H1 (cell line): Measurements from ENCODE around the gene PHYHD1. TPM values are rescaled to one million over a fixed set of nuclear protein-coding genes. Genes with fewer than 3 reads are reported as not detected.

Experiments
- polyA plus RNA-seq, 7 experiments: library from polyadenylated mRNA; depleted of rRNA in 3 of 7; stranded (reverse) in 5 of 7; unstranded in 2 of 7; fragments of >200 nt in 5 of 7; fragments of 200-250 nt in 2 of 7; gene quantifications; 1 replicate in 5 of 7; 2 replicates in 1 of 7; 4 replicates in 1 of 7; pipeline versions ENCODE4 v1.2.1 to v1.2.3, GENCODE V29; 2011 to 2013; ENCODE audit warnings: missing spikeins in 2 of 7, mixed read lengths in 2 of 7
- total RNA-seq: library from RNA; stranded (reverse); fragmentation: NEBNext Ultra II Directional; extraction: Animal tissue kit (Norgen Biotek cat#: 25700); gene quantifications from 2 replicates; pipeline ENCODE4 v1.2.1, GENCODE V29; 2021
- TF ChIP-seq, protein P1 (sequence below): IDR thresholded peaks from 2 replicates; pipeline ENCODE4 v1.6.1; 2011; ENCODE audit warnings: low read depth, mild to moderate bottlenecking, low read length; ENCODE audit not compliant: insufficient read depth

Gene PHYHD1
- total and polyA plus RNA-seq, 2 of the 8 experiments (the other 6 are each of a cell fraction or from before 2014, with no cell fraction given): 14.1 to 25.6 TPM

DNA sequence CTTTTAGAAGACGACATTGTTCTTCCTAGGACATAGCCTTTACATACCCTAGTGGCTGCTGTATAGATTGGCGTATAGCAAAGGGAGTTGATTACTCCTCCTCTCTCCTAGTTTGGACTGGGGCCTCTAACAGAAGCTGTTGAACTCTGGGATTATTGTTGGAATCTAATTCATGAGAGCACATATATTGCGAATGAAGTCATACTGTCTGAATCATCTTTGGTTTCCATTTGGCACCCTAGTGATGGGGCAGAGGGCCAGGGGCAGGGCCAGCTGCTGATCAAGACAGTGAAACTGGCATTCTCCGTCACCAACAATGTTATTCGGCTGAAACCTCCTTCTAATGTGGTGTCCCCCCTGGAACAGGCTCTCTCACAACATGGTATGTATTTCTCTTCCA is 67.0 kb downstream of the PHYHD1 start (continued):
- TF ChIP-seq, protein P1, sequence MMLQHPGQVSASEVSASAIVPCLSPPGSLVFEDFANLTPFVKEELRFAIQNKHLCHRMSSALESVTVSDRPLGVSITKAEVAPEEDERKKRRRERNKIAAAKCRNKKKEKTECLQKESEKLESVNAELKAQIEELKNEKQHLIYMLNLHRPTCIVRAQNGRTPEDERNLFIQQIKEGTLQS: no peak

Other genes starting within 250 kb of the PHYHD1 start
- 1,327 and 1,345 TPM in 2 replicates for gene SET, start 231.8 kb upstream of the PHYHD1 start, total RNA-seq
- 466 and 513 TPM in 2 replicates for gene SET, start 231.8 kb upstream of the PHYHD1 start, polyA plus RNA-seq (2011; rRNA removed)
- gene PKN3, start 218.5 kb upstream of the PHYHD1 start, total RNA-seq: 15.2 and 16.3 TPM in 2 replicates
- 15.7 and 24.4 TPM in 2 replicates for gene PKN3, start 218.5 kb upstream of the PHYHD1 start, polyA plus RNA-seq (2011; rRNA removed)
- 32.8 and 35.0 TPM in 2 replicates for gene ZDHHC12, start 196.9 kb upstream of the PHYHD1 start, total RNA-seq
- 93.8 and 121 TPM in 2 replicates for gene ZDHHC12, start 196.9 kb upstream of the PHYHD1 start, polyA plus RNA-seq (2011; rRNA removed)
- gene ZER1, start 149.1 kb upstream of the PHYHD1 start, total RNA-seq: 20.5 and 22.6 TPM in 2 replicates
- gene ZER1, start 149.1 kb upstream of the PHYHD1 start, polyA plus RNA-seq (2011; rRNA removed): 26.6 and 55.8 TPM in 2 replicates
- 21.3 and 26.3 TPM in 2 replicates for gene TBC1D13, start 133.7 kb upstream of the PHYHD1 start, total RNA-seq
- 24.7 and 33.0 TPM in 2 replicates for gene TBC1D13, start 133.7 kb upstream of the PHYHD1 start, polyA plus RNA-seq (2011; rRNA removed)
- 17.5 and 22.4 TPM in 2 replicates for gene ENDOG, start 102.5 kb upstream of the PHYHD1 start, total RNA-seq
- gene ENDOG, start 102.5 kb upstream of the PHYHD1 start, polyA plus RNA-seq (2011; rRNA removed): 23.4 and 31.8 TPM in 2 replicates
- 73.4 and 77.8 TPM in 2 replicates for gene SPOUT1, start 91.2 kb upstream of the PHYHD1 start, total RNA-seq
- gene SPOUT1, start 91.2 kb upstream of the PHYHD1 start, polyA plus RNA-seq (2011; rRNA removed): 69.2 and 100 TPM in 2 replicates
- 28.5 and 30.4 TPM in 2 replicates for gene KYAT1, start 39.0 kb upstream of the PHYHD1 start, total RNA-seq
- gene KYAT1, start 39.0 kb upstream of the PHYHD1 start, polyA plus RNA-seq (2011; rRNA removed): 42.2 and 56.6 TPM in 2 replicates
- 103 and 106 TPM in 2 replicates for gene LRRC8A, start 38.8 kb upstream of the PHYHD1 start, total RNA-seq
- 111 and 114 TPM in 2 replicates for gene LRRC8A, start 38.8 kb upstream of the PHYHD1 start, polyA plus RNA-seq (2011; rRNA removed)
- 17.2 and 18.8 TPM in 2 replicates for gene DOLK, start 26.6 kb downstream of the PHYHD1 start, total RNA-seq
- gene DOLK, start 26.6 kb downstream of the PHYHD1 start, polyA plus RNA-seq (2011; rRNA removed): 39.1 and 44.3 TPM in 2 replicates
- gene NUP188, start 26.7 kb downstream of the PHYHD1 start, total RNA-seq: 95.0 and 111 TPM in 2 replicates
- 90.1 and 107 TPM in 2 replicates for gene NUP188, start 26.7 kb downstream of the PHYHD1 start, polyA plus RNA-seq (2011; rRNA removed)
- 52.7 and 54.9 TPM in 2 replicates for gene SH3GLB2, start 107.3 kb downstream of the PHYHD1 start, total RNA-seq
- 79.9 and 95.9 TPM in 2 replicates for gene SH3GLB2, start 107.3 kb downstream of the PHYHD1 start, polyA plus RNA-seq (2011; rRNA removed)
- 30.9 and 39.0 TPM in 2 replicates for gene MIGA2, start 115.6 kb downstream of the PHYHD1 start, total RNA-seq
- gene MIGA2, start 115.6 kb downstream of the PHYHD1 start, polyA plus RNA-seq (2011; rRNA removed): 24.6 and 36.6 TPM in 2 replicates
- gene DOLPP1, start 160.1 kb downstream of the PHYHD1 start, total RNA-seq: 36.0 and 38.8 TPM in 2 replicates
- 45.3 and 56.0 TPM in 2 replicates for gene DOLPP1, start 160.1 kb downstream of the PHYHD1 start, polyA plus RNA-seq (2011; rRNA removed)
- gene CRAT, start 189.8 kb downstream of the PHYHD1 start, total RNA-seq: 7.2 and 8.2 TPM in 2 replicates
- gene CRAT, start 189.8 kb downstream of the PHYHD1 start, polyA plus RNA-seq (2011; rRNA removed): 17.3 and 25.5 TPM in 2 replicates
- gene PTPA, start 190.4 kb downstream of the PHYHD1 start, total RNA-seq: 145 and 156 TPM in 2 replicates
- gene PTPA, start 190.4 kb downstream of the PHYHD1 start, polyA plus RNA-seq (2011; rRNA removed): 114 and 158 TPM in 2 replicates